Sigmoid colon (tissue), 7 donors: ENCODE data around the gene DCTN5. TPM values are rescaled to one million over a fixed set of nuclear protein-coding genes. Genes with fewer than 3 reads are reported as not detected.
"Not testable (repeated sequence)": the region's sequence is repeated elsewhere in the genome, so short reads cannot be mapped to it uniquely, and the experiment has no call there.

Experiments used
- DNase-seq: peaks from one replicate; pipeline ENCODE4 v3.0.0-alpha.2; 2019
- H3K27ac ChIP-seq, 4 donors: fragments of 200-600 bp; sonication (generic); one replicate each; pipeline ENCODE4 v1.5.1; 2016 to 2019; ENCODE audit warnings: mild to moderate bottlenecking in 1 of 4
- H3K27me3 ChIP-seq, 3 donors: fragments of 200-600 bp; sonication (generic); one replicate each; pipeline ENCODE4 v1.5.1; 2019; ENCODE audit warnings: mild to moderate bottlenecking in 1 of 3
- H3K36me3 ChIP-seq, 4 donors: fragments of 200-600 bp; sonication (generic); one replicate each; pipeline ENCODE4 v1.5.1; 2016 to 2019
- H3K4me1 ChIP-seq, 4 donors: fragments of 200-600 bp; sonication (generic); one replicate each; pipeline ENCODE4 v1.5.1; 2017 to 2019
- H3K4me3 ChIP-seq, 4 donors: fragments of 200-600 bp; sonication (generic); one replicate each; pipeline ENCODE4 v1.5.1; 2017 to 2019; ENCODE audit warnings: mild to moderate bottlenecking in 2 of 4, moderate library complexity in 1 of 4
- H3K9me3 ChIP-seq, 4 donors: fragments of 200-600 bp in 3 of 4; sonication (generic) in 3 of 4; one replicate each; pipeline versions ENCODE4 v1.5.1 to v1.6.1; 2013 to 2019
- EP300 ChIP-seq, 4 donors: sonication (generic); formaldehyde crosslinking; IDR thresholded peaks; one replicate each; pipeline ENCODE4 v1.6.1; 2017; ENCODE audit warnings: antibody characterized with exemption in 4 of 4
- POLR2A ChIP-seq, 2 donors: fragments of 450-650 bp; IDR thresholded peaks; one replicate each; pipeline ENCODE4 v1.6.1; 2016; ENCODE audit warnings: antibody characterized with exemption in 2 of 2, mild to moderate bottlenecking in 2 of 2, moderate library complexity in 2 of 2
- POLR2AphosphoS5 ChIP-seq, 4 donors: sonication (generic); formaldehyde crosslinking; IDR thresholded peaks; one replicate each; pipeline ENCODE4 v1.6.1; 2017; ENCODE audit warnings: antibody characterized with exemption in 4 of 4
- WGBS, 2 donors: extraction: QIAGEN DNeasy Blood & Tissue Kit; methylation state at CpG; one replicate each; pipeline ENCODE4 v1.1.7; 2013; 5-methylcytosine and 5-hydroxymethylcytosine counted together
- intact Hi-C: fragments of 100-400 bp; cut with DNase I; formaldehyde crosslinking; loops from one replicate; pipeline ENCODE4 v1.15.1; 2023
- polyA plus RNA-seq, 3 donors: library from polyadenylated mRNA; stranded (reverse); fragments of 200-250 nt; gene quantifications; one replicate each; pipeline ENCODE4 v1.2.3, GENCODE V29; 2013
- total RNA-seq, 4 donors: library from RNA; depleted of rRNA; stranded (reverse); fragments of >200 nt; gene quantifications; one replicate each; pipeline ENCODE4 v1.1.0, GENCODE V29; 2016
- TF ChIP-seq, protein P1 (sequence below), 4 experiments: fragments of 450-650 bp in 3 of 4; fragments of 200-600 bp in 1 of 4; IDR thresholded peaks; one replicate each; pipeline ENCODE4 v1.5.1; 2016 to 2019; ENCODE audit warnings: antibody characterized with exemption in 4 of 4, mild to moderate bottlenecking in 3 of 4, moderate library complexity in 2 of 4
- donor health status: healthy with polysubstance abuse.
- donor health status: Bipolar disorder and iron deficiency.
- donor health status: healthy.

DCTN5 gene
- total and polyA plus RNA-seq, 7 donors = 13.2 to 41.4 (median 30.1) TPM

DNA sequence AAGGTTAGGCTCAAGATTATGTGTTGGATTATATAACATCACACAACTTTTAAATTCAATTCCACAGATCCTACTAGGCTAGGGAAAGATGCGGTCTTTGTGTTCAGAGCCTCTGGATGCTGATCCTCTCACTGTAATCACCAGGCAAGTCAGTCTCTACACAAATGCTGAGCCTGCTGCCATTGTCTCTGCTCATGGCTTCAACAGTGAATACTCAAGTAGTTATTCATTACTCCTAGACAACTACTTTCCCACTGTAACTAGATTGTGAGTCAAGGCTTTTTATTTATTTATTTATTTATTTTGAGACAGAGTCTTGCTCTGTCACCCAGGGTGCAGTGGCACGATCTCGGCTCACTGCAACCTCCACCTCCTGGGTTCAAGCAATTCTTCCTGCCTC is 29.3 kb upstream of the DCTN5 start:
- TF ChIP-seq POLR2AphosphoS5 (IDR thresholded peaks at IDR 0.05) (no peak), EP300 (IDR thresholded peaks at IDR 0.05) (no peak), POLR2A (IDR thresholded peaks at IDR 0.05) (no peak)
- TF ChIP-seq, protein P1, sequence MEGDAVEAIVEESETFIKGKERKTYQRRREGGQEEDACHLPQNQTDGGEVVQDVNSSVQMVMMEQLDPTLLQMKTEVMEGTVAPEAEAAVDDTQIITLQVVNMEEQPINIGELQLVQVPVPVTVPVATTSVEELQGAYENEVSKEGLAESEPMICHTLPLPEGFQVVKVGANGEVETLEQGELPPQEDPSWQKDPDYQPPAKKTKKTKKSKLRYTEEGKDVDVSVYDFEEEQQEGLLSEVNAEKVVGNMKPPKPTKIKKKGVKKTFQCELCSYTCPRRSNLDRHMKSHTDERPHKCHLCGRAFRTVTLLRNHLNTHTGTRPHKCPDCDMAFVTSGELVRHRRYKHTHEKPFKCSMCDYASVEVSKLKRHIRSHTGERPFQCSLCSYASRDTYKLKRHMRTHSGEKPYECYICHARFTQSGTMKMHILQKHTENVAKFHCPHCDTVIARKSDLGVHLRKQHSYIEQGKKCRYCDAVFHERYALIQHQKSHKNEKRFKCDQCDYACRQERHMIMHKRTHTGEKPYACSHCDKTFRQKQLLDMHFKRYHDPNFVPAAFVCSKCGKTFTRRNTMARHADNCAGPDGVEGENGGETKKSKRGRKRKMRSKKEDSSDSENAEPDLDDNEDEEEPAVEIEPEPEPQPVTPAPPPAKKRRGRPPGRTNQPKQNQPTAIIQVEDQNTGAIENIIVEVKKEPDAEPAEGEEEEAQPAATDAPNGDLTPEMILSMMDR (IDR thresholded peaks at IDR 0.05) = no peak
- H3K9me3 ChIP-seq = no peaks in the 10 kb centered on the region
- no peak overlapping the region for H3K27ac ChIP-seq
- no peak for DNase-seq
- H3K36me3 ChIP-seq = peaks cover 0 to 82% (median 6%) of the 10 kb centered on the region in 4 donors
- intact Hi-C loops = no loop called here
- H3K27me3 ChIP-seq = no peaks in the 10 kb centered on the region
- H3K4me1 ChIP-seq = no peaks in the 10 kb centered on the region
- H3K4me3 ChIP-seq = no peak overlapping the region
- 97 to 99% methylated on average over 3 of the region's 3 CpGs for WGBS, 2 donors

DNA sequence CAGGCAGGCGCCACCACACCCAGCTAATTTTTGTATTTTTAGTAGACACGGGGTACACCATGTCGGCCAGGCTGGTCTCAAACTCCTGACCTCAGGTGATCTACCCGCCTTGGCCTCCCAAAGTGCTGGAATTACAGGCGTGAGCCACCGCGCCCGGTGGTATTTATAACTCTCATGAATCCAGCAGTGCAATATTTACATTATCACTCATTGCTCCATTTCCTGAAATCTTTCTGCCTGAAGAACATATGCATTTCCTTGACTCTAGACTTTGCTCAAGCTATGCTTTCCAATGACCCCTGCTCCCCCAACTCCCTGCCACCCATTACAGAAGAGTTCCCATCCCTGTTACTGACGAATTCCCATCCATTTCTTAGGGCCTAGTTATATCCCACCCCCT is 25.5 kb upstream of the DCTN5 start:
- H3K36me3 ChIP-seq = peaks cover 3 to 85% (median 12%) of the 10 kb centered on the region in 4 donors
- intact Hi-C loops = no loop called here

DNA sequence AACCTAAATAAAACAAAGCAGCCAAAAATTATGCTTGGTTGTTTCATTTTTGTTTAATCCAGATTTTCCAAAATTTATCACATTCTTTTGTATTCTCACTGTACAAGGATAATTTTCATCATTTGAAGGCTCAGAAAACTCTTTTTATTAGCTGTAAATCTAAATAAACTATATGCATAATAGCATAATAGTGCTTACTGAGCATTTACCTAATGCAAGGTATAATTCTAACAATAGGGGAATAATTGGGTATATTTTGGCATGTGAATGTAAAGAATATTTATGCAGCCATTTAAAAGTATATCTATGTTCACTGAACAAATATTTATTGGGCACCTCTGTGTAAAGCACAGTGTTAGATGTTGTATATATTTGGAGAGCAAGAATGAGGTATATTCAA is 17.2 kb upstream of the DCTN5 start:
- Histone ChIP-seq H3K27ac (no peak overlapping the region), H3K9me3 (no peaks in the 10 kb centered on the region), H3K4me1 (no peaks in the 10 kb centered on the region), H3K4me3 (no peak overlapping the region), H3K27me3 (no peaks in the 10 kb centered on the region), H3K36me3 (peaks cover 23 to 90% (median 49%) of the 10 kb centered on the region in 4 donors)
- DNase-seq = no peak
- TF ChIP-seq EP300 (IDR thresholded peaks at IDR 0.05) (no peak), POLR2A (IDR thresholded peaks at IDR 0.05) (no peak), POLR2AphosphoS5 (IDR thresholded peaks at IDR 0.05) (no peak)
- TF ChIP-seq, protein P1 (IDR thresholded peaks at IDR 0.05) = no peak
- intact Hi-C loops = no loop called here

More for the DNA sequence above, 25.5 kb upstream of the DCTN5 start:
- H3K27ac ChIP-seq = no peak overlapping the region
- no peak for TF ChIP-seq EP300 (IDR thresholded peaks at IDR 0.05)
- no peak for TF ChIP-seq POLR2AphosphoS5 (IDR thresholded peaks at IDR 0.05)
- no peak for TF ChIP-seq POLR2A (IDR thresholded peaks at IDR 0.05)
- TF ChIP-seq, protein P1 (IDR thresholded peaks at IDR 0.05) = no peak
- WGBS, 2 donors = 48 to 85% methylated on average over 9 of the region's 9 CpGs
- no peaks in the 10 kb centered on the region for H3K27me3 ChIP-seq
- no peaks in the 10 kb centered on the region for H3K4me1 ChIP-seq
- no peaks in the 10 kb centered on the region for H3K9me3 ChIP-seq
- no peak overlapping the region for H3K4me3 ChIP-seq
- DNase-seq = no peak

DNA sequence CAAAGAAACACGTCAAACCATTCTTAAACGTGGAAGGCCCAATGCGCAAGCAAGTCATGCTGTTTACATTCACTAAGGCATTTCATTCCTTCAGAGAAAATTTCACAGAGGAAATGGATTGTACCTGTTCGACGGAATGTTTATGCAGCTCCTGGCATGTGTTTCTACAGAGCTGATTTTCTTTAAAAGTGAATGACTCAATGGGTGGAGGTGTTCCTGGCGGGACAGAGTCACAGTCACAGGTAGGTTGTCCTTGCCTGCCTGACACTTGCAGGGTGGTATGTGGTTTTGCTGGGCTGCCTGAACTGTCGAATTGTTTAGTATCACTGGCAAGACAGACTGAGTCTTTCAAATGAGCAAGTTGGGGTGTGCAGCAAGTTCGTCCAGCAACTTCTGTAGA is 11.8 kb upstream of the DCTN5 start:
- 95 to 96% methylated on average over 8 of the region's 8 CpGs for WGBS, 2 donors
- H3K9me3 ChIP-seq = no peaks in the 10 kb centered on the region
- H3K27ac ChIP-seq = no peak overlapping the region
- TF ChIP-seq EP300 (IDR thresholded peaks at IDR 0.05) = no peak
- intact Hi-C loops = no loop called here
- H3K36me3 ChIP-seq = peaks cover 19 to 72% (median 32%) of the 10 kb centered on the region in 4 donors
- no peak overlapping the region for H3K4me3 ChIP-seq
- no peaks in the 10 kb centered on the region for H3K27me3 ChIP-seq
- no peaks in the 10 kb centered on the region for H3K4me1 ChIP-seq
- no peak for DNase-seq

DNA sequence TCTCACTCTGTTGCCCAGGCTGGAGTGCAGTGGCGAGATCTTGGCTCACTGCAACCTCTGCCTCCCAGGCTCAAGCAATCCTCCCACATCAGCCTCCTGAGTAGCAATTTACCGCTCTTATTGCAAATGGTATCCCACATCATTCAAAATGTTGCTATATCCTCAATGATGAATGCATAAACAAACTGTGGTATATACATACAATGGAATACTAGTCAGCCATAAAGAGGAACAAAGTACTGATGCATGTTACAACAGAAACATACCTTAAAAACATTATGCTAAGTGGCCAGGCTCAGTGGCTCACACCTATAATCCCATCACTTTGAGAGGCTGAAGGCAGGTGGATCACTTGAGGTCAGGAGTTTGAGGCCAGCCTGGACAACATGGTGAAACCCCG is 9.4 kb upstream of the DCTN5 start:
- intact Hi-C loops, H3K9me3 ChIP-seq, H3K4me3 ChIP-seq, DNase-seq, H3K4me1 ChIP-seq, H3K27me3 ChIP-seq, H3K27ac ChIP-seq: not testable (repeated sequence)
- peaks cover 4 to 72% (median 28%) of the 10 kb centered on the region in 4 donors for H3K36me3 ChIP-seq
- 98 to 99% methylated on average over 3 of the region's 3 CpGs for WGBS, 2 donors

DNA sequence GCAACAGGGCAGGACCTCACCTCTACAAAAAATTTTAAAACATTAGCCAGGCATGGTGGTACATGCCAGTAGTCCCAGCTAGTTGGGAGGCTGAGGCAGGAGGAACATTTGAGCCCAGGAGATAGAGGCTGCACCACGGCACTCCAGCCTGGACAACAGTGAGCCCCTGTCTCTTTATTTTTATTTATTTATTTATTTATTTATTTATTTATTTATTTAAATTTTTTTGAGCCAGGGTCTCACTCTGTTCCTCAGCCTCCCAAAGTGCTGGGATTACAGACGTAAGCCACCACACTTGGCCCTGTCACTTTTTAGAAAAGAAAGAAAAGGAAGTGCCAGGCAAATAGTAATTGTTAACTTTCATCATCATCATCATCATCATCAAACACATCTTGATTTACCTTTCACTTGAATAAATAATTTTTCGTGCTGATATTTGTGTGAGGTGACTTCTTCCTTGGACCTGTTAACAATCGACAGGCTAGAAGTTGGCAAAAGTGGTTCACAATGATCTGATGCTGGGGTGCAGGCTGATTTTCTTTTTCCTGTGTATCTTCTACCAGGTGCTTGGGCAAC is 6.7 kb upstream of the DCTN5 start:
- peaks cover 0 to 67% (median 18%) of the 10 kb centered on the region in 4 donors for H3K36me3 ChIP-seq
- peaks cover 0 to 2% (median under 1%) of the 10 kb centered on the region in 4 donors for H3K4me1 ChIP-seq
- no peak overlapping the region for H3K27ac ChIP-seq
- no peak overlapping the region for H3K4me3 ChIP-seq
- H3K27me3 ChIP-seq = no peaks in the 10 kb centered on the region
- TF ChIP-seq POLR2A (IDR thresholded peaks at IDR 0.05) (no peak), EP300 (IDR thresholded peaks at IDR 0.05) (no peak), POLR2AphosphoS5 (IDR thresholded peaks at IDR 0.05) (no peak)
- TF ChIP-seq, protein P1 (IDR thresholded peaks at IDR 0.05) = no peak
- H3K9me3 ChIP-seq = no peaks in the 10 kb centered on the region
- intact Hi-C loops = no loop called here
- no peak for DNase-seq
- 95% methylated on average over 4 of the region's 4 CpGs for WGBS, 2 donors
